ENCODE results near the gene RNFT2. TPM values are rescaled to one million over a fixed set of nuclear protein-coding genes. Genes with fewer than 3 reads are reported as not detected.
"Not testable (repeated sequence)": the region's sequence is repeated elsewhere in the genome, so short reads cannot be mapped to it uniquely, and the experiment has no call there.

The RNFT2 gene
- total RNA-seq, 2 experiments from 2014 or later = 15.8 to 15.9 TPM

GRCh38 chr12:116784238-116784612 lies 46.1 kb downstream of the RNFT2 start:
- DNase-seq = no peak

GRCh38 chr12:116789562-116789961 lies 51.4 kb downstream of the RNFT2 start:
- H3K36me3 Mint-ChIP-seq; H3K27me3 Mint-ChIP-seq; H3K27ac Mint-ChIP-seq; H3K9me3 Mint-ChIP-seq; CTCF ChIA-PET; DNase-seq; intact Hi-C loops (cut with micrococcal nuclease); H3K4me3 Mint-ChIP-seq; POLR2A ChIA-PET; H3K4me1 Mint-ChIP-seq (ENCODE audit: low read depth): not testable (repeated sequence)

More at GRCh38 chr12:116784238-116784612, 46.1 kb downstream of the RNFT2 start:
- no peaks in the 10 kb centered on the region for H3K9me3 Mint-ChIP-seq
- CTCF ChIA-PET = no interaction called here
- no peaks in the 10 kb centered on the region for H3K27me3 Mint-ChIP-seq
- H3K27ac Mint-ChIP-seq = no peak overlapping the region
- intact Hi-C loops (cut with micrococcal nuclease) = no loop called here
- H3K4me1 Mint-ChIP-seq (ENCODE audit: low read depth) = no peaks in the 10 kb centered on the region
- POLR2A ChIA-PET = no interaction called here
- peaks cover 19% of the 10 kb centered on the region for H3K36me3 Mint-ChIP-seq
- no peak overlapping the region for H3K4me3 Mint-ChIP-seq

- H3K4me3 Mint-ChIP-seq = no peak overlapping the region
- DNase-seq = no peak
Observed at GRCh38 chr12:116790066-116790465, 52.0 kb downstream of the RNFT2 start.

GRCh38 chr12:116792403-116792802 lies 54.3 kb downstream of the RNFT2 start:
- no peaks in the 10 kb centered on the region for H3K4me1 Mint-ChIP-seq (ENCODE audit: low read depth)
- ChIA-PET CTCF (no interaction called here), POLR2A (no interaction called here)
- no peak overlapping the region for H3K27ac Mint-ChIP-seq
- intact Hi-C loops (cut with micrococcal nuclease) = no loop called here
- H3K27me3 Mint-ChIP-seq = no peaks in the 10 kb centered on the region
- H3K4me3 Mint-ChIP-seq = no peak overlapping the region
- DNase-seq = no peak
- H3K36me3 Mint-ChIP-seq = peaks cover 4% of the 10 kb centered on the region
- peaks cover under 1% of the 10 kb centered on the region for H3K9me3 Mint-ChIP-seq

More at GRCh38 chr12:116790066-116790465, 52.0 kb downstream of the RNFT2 start:
- intact Hi-C loops (cut with micrococcal nuclease) = no loop called here
- Mint-ChIP-seq H3K9me3 (no peaks in the 10 kb centered on the region), H3K27me3 (no peaks in the 10 kb centered on the region), H3K27ac (no peak overlapping the region), H3K4me1 (ENCODE audit: low read depth) (no peaks in the 10 kb centered on the region), H3K36me3 (peaks cover 2% of the 10 kb centered on the region)
- ChIA-PET POLR2A (no interaction called here), CTCF (no interaction called here)

- H3K4me3 Mint-ChIP-seq = no peak overlapping the region
- no peak overlapping the region for H3K27ac Mint-ChIP-seq
- no peaks in the 10 kb centered on the region for H3K27me3 Mint-ChIP-seq
- POLR2A ChIA-PET = no interaction called here
- H3K36me3 Mint-ChIP-seq = peaks cover 13% of the 10 kb centered on the region
- CTCF ChIA-PET = no interaction called here
- peaks cover 17% of the 10 kb centered on the region for H3K9me3 Mint-ChIP-seq
- no peaks in the 10 kb centered on the region for H3K4me1 Mint-ChIP-seq (ENCODE audit: low read depth)
- intact Hi-C loops (cut with micrococcal nuclease) = no loop called here
- DNase-seq = no peak
Observed at GRCh38 chr12:116794725-116795124, 56.6 kb downstream of the RNFT2 start.

GRCh38 chr12:116797885-116798284 lies 59.8 kb downstream of the RNFT2 start:
- no peaks in the 10 kb centered on the region for H3K27me3 Mint-ChIP-seq
- intact Hi-C loops (cut with micrococcal nuclease) = no loop called here

GRCh38 chr12:116798719-116799118 lies 60.6 kb downstream of the RNFT2 start:
- H3K9me3 Mint-ChIP-seq = peaks cover 22% of the 10 kb centered on the region
- H3K4me3 Mint-ChIP-seq = no peak overlapping the region
- intact Hi-C loops (cut with micrococcal nuclease) = no loop called here
- H3K4me1 Mint-ChIP-seq (ENCODE audit: low read depth) = no peaks in the 10 kb centered on the region
- ChIA-PET POLR2A (no interaction called here), CTCF (no interaction called here)
- no peaks in the 10 kb centered on the region for H3K27me3 Mint-ChIP-seq
- no peak overlapping the region for H3K27ac Mint-ChIP-seq
- peaks cover 17% of the 10 kb centered on the region for H3K36me3 Mint-ChIP-seq
- DNase-seq = no peak

More at GRCh38 chr12:116797885-116798284, 59.8 kb downstream of the RNFT2 start:
- DNase-seq = no peak
- Mint-ChIP-seq H3K4me3 (no peak overlapping the region), H3K4me1 (ENCODE audit: low read depth) (no peaks in the 10 kb centered on the region), H3K27ac (no peak overlapping the region), H3K9me3 (peaks cover 22% of the 10 kb centered on the region), H3K36me3 (peaks cover 17% of the 10 kb centered on the region)
- POLR2A ChIA-PET = no interaction called here
- CTCF ChIA-PET = no interaction called here

GRCh38 chr12:116799955-116800354 lies 61.8 kb downstream of the RNFT2 start:
- no peak overlapping the region for H3K27ac Mint-ChIP-seq
- H3K9me3 Mint-ChIP-seq = peaks cover 22% of the 10 kb centered on the region
- H3K36me3 Mint-ChIP-seq = peaks cover 17% of the 10 kb centered on the region
- ChIA-PET CTCF (no interaction called here), POLR2A (no interaction called here)
- intact Hi-C loops (cut with micrococcal nuclease) = no loop called here
- no peaks in the 10 kb centered on the region for H3K4me1 Mint-ChIP-seq (ENCODE audit: low read depth)
- H3K4me3 Mint-ChIP-seq = no peak overlapping the region
- H3K27me3 Mint-ChIP-seq = no peaks in the 10 kb centered on the region
- no peak for DNase-seq

GRCh38 chr12:116800918-116801317 lies 62.8 kb downstream of the RNFT2 start:
- ChIA-PET CTCF (no interaction called here), POLR2A (no interaction called here)
- H3K27me3 Mint-ChIP-seq = no peaks in the 10 kb centered on the region
- H3K4me1 Mint-ChIP-seq (ENCODE audit: low read depth) = no peaks in the 10 kb centered on the region
- intact Hi-C loops (cut with micrococcal nuclease) = no loop called here
- DNase-seq = no peak
- H3K27ac Mint-ChIP-seq = no peak overlapping the region
- H3K36me3 Mint-ChIP-seq = peaks cover 17% of the 10 kb centered on the region
- H3K4me3 Mint-ChIP-seq = no peak overlapping the region
- H3K9me3 Mint-ChIP-seq = peaks cover 22% of the 10 kb centered on the region

- H3K4me3 Mint-ChIP-seq = no peak overlapping the region
- H3K36me3 Mint-ChIP-seq = peaks cover 14% of the 10 kb centered on the region
- no peaks in the 10 kb centered on the region for H3K4me1 Mint-ChIP-seq (ENCODE audit: low read depth)
- ChIA-PET POLR2A (no interaction called here), CTCF (no interaction called here)
- H3K9me3 Mint-ChIP-seq = peaks cover 22% of the 10 kb centered on the region
- H3K27me3 Mint-ChIP-seq = no peaks in the 10 kb centered on the region
- intact Hi-C loops (cut with micrococcal nuclease) = no loop called here
- no peak for DNase-seq
- no peak overlapping the region for H3K27ac Mint-ChIP-seq
Observed at GRCh38 chr12:116802018-116802417, 63.9 kb downstream of the RNFT2 start.

GRCh38 chr12:116803013-116803736 lies 65.1 kb downstream of the RNFT2 start:
- DNase-seq = no peak
- peaks cover 13% of the 10 kb centered on the region for H3K36me3 Mint-ChIP-seq
- ChIA-PET CTCF (no interaction called here), POLR2A (no interaction called here)
- H3K4me1 Mint-ChIP-seq (ENCODE audit: low read depth) = no peaks in the 10 kb centered on the region
- H3K27me3 Mint-ChIP-seq = no peaks in the 10 kb centered on the region
- peaks cover 16% of the 10 kb centered on the region for H3K9me3 Mint-ChIP-seq
- intact Hi-C loops (cut with micrococcal nuclease) = no loop called here
- H3K4me3 Mint-ChIP-seq = no peak overlapping the region
- no peak overlapping the region for H3K27ac Mint-ChIP-seq

GRCh38 chr12:116804051-116804450 lies 65.9 kb downstream of the RNFT2 start:
- ChIA-PET POLR2A (no interaction called here), CTCF (no interaction called here)
- intact Hi-C loops (cut with micrococcal nuclease) = no loop called here
- no peaks in the 10 kb centered on the region for H3K27me3 Mint-ChIP-seq
- no peak overlapping the region for H3K4me3 Mint-ChIP-seq
- H3K27ac Mint-ChIP-seq = no peak overlapping the region
- DNase-seq = no peak
- no peaks in the 10 kb centered on the region for H3K4me1 Mint-ChIP-seq (ENCODE audit: low read depth)
- H3K9me3 Mint-ChIP-seq = peaks cover 11% of the 10 kb centered on the region
- H3K36me3 Mint-ChIP-seq = peaks cover 9% of the 10 kb centered on the region

- no peaks in the 10 kb centered on the region for H3K36me3 Mint-ChIP-seq
- no peaks in the 10 kb centered on the region for H3K4me1 Mint-ChIP-seq (ENCODE audit: low read depth)
- no peak for DNase-seq
- no peak overlapping the region for H3K27ac Mint-ChIP-seq
- intact Hi-C loops (cut with micrococcal nuclease) = no loop called here
- CTCF ChIA-PET = no interaction called here
- no peaks in the 10 kb centered on the region for H3K27me3 Mint-ChIP-seq
- H3K4me3 Mint-ChIP-seq = no peak overlapping the region
- no peaks in the 10 kb centered on the region for H3K9me3 Mint-ChIP-seq
- POLR2A ChIA-PET = interaction anchor here (0.7 kb wide), 1 partner anchor 183 kb away, joined by 3 read pairs; no protein-coding TSS in a partner anchor
Observed at GRCh38 chr12:116806845-116807440, 68.8 kb downstream of the RNFT2 start.

Measured in activated CD4-positive, alpha-beta memory T cell treated with anti-CD3 and anti-CD28 coated beads for 36 hours (primary cell).